GM19455 (cell line): Measurements from ENCODE around the gene ATP6V1D.
"Not testable (repeated sequence)": the region's sequence is repeated elsewhere in the genome, so short reads cannot be mapped to it uniquely, and the experiment has no call there.

Source experiments
- ATAC-seq: cut with Tn5 transposase; IDR thresholded peaks from one replicate; pipeline ENCODE4 v1.9.1; 2021; ENCODE audit not compliant: unreplicated experiment

ATP6V1D gene

DNA sequence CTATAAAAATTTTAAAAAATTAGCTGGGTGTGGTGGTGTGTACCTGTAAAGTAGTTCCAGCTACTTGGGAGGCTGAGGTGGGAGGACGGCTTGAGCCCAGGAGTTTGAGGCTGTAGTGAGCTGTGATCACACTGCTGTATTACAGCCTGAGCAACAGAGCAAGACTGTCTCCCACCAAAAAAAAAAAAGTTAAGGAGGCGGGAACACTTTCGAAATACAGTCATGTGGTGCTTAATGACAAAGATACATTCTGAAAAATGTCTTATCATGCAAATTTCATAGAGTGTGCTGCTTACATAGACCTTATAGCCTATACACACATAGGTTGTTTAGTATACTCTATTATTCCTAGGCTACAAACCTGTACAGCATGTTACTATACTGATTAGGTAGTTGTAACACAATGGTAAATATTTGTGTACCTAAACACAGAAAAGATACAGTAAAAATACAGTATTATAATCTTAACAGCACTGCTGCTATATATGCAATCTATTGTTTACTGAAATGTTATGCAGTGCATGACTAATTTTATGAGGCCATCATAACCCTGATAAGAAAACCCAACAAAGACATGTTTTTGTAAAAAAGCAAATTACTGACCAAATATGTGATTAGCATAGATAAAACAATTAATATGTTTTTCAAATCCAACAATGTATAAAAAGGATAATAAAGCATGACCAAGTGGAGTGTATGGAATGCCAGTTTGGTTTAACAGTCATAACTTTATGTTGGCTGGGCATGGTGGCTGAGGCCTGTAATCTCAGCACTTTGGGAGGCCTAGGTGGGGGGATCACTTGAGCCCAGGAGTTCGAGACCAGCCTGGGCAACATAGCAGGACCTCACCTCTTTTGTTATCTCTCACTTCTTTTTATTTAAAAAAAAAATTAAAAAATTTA lies 11.9 kb upstream of the ATP6V1D start:
- no peak for ATAC-seq

GRCh38 chr14:67370830-67371229 lies 11.2 kb upstream of the ATP6V1D start:
- ATAC-seq, result no peak

DNA sequence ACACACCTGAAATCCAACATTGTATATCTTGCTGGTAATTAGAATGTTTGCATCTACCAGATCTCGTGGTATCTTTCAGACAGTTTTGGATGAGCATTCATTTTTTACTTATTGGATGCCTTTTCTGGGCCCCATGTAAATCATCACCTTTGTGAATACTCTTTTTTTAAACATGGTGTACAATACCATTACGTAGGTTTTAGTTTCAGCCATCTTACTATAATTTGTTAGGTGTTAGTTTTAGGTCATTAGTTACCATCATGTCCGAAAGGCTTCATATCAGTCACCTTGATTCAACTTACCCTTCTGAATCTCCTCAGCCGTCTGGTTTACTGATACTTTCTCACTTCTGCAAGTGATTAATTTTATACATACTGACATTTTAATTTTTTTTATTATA lies 5.9 kb upstream of the ATP6V1D start:
- no peak for ATAC-seq

DNA sequence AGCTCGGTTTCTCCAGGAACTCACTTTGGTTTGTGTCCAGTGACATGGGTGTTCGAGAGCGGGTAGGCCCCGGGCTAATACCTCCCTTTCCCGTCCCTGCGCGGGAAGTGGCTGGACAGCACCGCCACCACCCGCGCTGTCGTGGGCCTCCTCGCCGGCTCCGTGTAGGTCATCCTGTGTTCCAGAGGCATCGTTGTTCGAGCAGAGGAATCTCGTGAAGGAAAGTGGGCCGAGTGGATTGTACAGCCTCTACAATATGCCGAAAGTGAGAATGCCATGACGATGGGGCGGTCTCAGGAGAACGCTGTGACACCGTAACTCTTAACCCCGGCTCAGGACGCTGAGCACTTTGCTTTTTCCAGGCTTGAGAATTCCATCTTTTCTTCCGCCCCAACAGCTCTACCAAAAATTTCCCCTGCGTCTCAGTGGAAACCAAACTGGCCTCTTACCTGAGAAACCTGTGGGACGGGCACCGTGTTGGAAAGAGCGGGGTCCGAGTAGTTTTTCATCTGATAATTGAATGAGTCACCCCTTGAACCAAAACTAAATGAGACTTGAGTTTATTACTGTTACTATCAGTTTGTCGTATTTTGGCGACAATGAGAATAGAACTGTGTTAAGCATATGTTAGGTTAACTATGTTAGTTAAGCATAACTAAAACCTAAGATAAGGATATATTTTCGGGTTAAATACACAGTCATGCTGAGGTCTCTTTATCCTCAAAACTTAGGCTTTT lies 1.0 kb upstream of the ATP6V1D start:
- peak; percentile 28 for ATAC-seq

DNA sequence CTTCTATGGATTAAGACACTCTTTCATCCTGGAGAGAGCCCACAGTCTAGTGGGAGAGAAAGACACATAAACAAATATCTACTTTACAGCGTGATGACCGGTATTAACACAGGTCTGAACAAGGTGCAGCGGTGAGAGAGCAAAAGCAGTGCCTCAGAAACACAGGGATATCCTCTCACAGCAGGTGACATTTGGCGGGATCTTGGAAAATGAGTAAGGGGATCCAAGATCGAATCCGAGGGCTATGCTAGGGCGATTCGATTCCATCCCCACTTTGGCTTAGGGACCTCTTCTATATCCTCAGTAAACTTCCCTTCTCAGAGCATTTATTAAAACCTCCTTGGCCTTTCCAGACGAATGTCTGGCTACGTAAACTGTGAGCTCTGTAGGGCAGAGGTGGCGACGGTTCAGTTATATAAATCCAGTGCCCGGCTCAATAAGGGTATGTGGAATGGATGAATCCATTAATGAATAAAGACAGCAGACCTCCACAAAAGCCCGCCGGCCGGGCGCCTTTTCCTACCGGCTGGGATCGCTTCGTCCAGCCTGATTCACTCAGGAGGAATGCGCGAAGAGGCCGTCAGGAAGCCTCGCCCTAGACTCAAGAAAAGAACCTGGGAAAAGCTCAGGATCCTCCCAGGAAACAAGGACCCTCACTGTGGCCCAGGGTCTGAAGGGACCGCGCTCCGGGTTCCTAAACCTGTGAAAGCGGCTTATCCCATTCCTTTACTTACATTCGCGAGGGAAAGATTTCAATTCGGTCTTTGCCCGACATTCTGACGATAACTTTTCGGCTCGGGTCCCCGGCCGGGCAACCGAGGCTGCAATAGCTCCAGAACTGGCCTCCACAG lies 455 bp downstream of the ATP6V1D start:
- ATAC-seq, result no peak

GRCh38 chr14:67357969-67358354 lies 1.6 kb downstream of the ATP6V1D start:
- no peak for ATAC-seq

DNA sequence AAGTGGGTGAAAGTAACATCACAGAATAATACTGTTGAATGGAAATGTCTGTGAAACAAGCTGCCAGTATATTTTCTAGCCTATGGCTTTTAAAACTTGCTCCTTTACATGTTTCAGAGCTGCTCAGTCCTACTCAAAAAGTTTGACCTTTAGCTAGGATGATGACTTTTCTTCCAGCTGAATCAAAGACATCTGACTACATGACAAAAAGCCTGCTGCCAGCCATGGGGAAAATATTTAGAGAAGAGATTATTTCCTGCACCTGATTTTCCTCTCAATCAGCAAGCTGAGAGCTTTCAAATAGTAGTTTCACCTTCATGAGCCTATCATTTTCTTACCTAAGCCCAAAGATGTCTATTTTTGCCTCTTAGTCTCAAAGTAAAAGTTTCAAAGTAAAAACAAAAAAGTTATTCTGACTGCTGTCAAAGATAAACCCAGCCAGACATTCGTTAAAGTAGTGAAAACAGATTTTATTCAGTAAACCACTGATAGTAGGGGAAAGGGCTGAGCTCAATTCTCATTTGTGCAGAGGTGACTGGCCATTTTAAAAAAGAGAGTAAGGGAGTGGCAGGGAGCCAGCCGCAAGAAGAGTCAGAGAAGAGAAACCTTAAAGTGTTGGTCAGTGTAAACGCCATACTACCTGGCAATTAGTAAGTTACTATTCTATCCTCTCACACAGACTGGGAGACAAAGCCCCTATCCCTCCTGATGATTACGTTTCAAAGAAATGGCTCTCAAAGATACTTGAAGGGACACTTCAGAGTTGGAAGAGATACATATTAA lies 2.2 kb downstream of the ATP6V1D start:
- no peak for ATAC-seq

DNA sequence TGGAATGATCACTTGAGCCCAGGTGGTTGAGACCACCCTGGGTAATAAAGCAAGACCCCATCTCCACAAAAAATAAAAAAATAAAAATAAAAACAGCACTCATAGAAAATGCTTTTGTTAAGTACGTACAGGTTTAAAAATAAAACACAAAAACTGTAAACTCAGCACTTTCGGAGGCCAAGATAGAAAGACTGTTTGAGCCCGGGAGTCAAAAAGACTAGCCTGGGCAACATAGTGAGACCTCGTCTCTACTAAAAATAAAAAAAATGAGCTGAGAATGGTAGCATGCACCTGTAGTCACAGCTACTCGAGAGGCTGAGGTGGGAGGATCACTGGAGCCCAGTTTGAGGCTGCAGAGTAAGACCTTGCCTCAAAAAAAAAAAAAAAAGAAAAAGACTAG lies 7.5 kb downstream of the ATP6V1D start:
- no peak for ATAC-seq

- ATAC-seq, result no peak
These were observed 14.0 kb downstream of the ATP6V1D start for GRCh38 chr14:67345583-67345982.

DNA sequence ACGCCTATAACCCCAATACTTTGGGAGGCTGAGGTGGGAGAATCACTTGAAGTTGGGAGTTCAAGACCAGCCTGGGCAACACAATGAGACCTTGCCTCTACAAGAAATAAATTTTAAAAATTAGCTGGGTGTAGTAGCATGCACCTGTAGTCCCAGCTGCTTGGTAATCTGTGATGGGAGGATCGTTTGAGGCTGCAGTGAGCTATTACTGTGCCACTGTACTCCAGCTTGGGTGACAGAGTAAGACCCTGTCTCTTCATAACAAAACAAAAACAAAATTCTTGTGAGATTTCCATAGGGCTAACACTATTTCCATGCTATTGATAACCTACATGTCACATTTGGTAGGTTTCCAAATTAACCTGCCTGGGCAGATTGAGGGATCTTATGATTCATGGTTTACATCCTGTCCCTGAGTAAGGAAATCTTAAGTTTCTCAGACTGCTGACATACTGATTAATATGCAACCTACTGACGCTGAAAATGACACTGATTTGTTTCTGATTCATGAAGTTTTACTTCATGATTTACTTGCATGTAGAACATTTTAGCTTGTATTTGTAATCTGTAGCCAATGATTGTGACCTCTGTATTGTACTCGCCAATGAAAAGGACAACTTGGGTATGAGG lies 15.9 kb downstream of the ATP6V1D start:
- ATAC-seq, result no peak

DNA sequence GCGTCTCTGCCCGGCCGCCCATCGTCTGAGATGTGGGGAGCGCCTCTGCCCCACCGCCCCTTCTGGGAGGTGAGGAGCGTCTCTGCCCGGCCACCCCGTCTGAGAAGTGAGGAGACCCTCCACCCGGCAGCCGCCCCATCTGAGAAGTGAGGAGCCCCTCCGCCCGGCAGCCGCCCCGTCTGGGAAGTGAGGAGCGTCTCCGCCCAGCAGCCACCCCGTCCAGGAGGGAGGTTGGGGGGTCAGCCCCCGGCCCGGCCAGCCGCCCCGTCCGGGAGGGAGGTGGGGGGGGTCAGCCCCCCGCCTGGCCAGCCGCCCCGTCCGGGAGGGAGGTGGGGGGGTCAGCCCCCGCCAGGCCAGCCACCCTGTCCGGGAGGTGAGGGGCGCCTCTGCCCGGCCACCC lies 18.4 kb downstream of the ATP6V1D start:
- ATAC-seq, result not testable (repeated sequence)

DNA sequence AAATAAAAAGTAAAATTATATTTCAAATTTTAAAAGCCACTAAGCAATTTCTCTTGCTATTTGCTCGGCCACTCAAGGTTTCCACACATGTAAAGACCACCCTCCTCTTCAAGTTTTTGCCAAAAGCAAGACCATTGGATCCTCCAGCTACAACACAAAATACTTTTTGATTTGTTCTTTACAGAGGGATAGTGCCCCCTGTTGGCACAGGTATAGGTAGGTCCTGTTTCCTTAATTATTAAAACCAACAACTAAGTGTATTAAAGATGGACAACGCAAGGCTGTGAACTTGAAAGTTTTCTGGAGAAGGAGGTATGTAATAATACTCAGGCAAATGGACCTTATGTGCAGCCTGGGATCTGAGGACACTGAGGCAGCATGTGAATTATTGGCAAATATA lies 23.8 kb downstream of the ATP6V1D start:
- ATAC-seq, result no peak

- no peak for ATAC-seq
These were observed 27.1 kb downstream of the ATP6V1D start for GRCh38 chr14:67332468-67332867.

GRCh38 chr14:67331368-67332125 lies 28.1 kb downstream of the ATP6V1D start:
- ATAC-seq, result no peak

- not testable (repeated sequence) for ATAC-seq
These were observed 29.9 kb downstream of the ATP6V1D start for GRCh38 chr14:67329666-67330065.

GRCh38 chr14:67319142-67319541 lies 40.5 kb downstream of the ATP6V1D start:
- no peak for ATAC-seq

DNA sequence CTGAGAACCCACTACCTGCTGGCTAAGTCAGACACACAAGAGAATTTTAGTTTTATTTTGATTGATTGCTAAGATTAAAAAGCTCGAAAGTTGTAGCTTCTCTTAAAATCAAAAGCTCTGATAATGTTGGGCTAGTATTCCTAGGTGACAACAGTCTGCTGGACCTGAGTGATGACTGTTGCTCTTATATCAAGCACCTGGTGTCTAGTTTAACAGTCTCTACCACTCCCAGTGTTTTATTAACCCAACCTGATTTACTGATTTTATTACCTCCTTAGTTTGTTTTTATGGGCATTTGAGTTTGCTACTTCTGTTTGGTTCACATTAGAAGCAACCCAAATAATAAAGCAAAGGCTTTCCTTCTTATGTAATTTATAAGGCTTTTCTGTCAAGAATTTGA lies 41.8 kb downstream of the ATP6V1D start:
- no peak for ATAC-seq

- no peak for ATAC-seq
These were observed 46.5 kb downstream of the ATP6V1D start for GRCh38 chr14:67313153-67313552.

DNA sequence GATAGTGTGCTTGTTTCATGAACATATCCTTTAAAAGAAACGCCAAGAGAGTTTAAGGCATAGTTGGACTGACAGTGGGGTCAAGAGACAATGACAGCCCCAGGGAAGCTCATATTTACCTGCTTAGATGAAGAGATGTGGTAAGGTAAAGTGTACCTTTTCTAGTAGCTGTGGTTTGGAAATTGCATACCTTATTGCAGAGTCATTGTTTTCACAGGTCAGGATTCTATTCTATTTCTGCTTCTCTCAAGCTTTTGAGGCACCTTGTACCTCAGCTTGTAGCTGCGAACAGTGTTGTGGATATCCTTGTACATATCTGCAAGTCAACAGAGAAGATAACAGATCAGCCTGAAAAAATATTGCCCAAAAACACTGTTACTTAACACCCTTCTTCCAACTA lies 47.7 kb downstream of the ATP6V1D start:
- ATAC-seq, result no peak
